Trophoblast cell (in vitro differentiated cells and primary cell): Measurements from ENCODE around the gene GTPBP1.

Experiments
- DNase-seq, 2 donors: peaks; one replicate each; pipeline ENCODE4 v3.0.0-alpha.2; 2016
- H2AFZ ChIP-seq: 2 replicates; pipeline ENCODE4 v1.6.1; 2013; ENCODE audit warnings: low read length, moderate library complexity, mild to moderate bottlenecking; ENCODE audit not compliant: insufficient read depth, poor library complexity
- H2AK5ac ChIP-seq: 2 replicates; pipeline ENCODE4 v1.6.1; 2013; ENCODE audit warnings: mild to moderate bottlenecking, low read length
- H2BK120ac ChIP-seq: 2 replicates; pipeline ENCODE4 v1.6.1; 2013; ENCODE audit warnings: low read length, mild to moderate bottlenecking, moderate library complexity; ENCODE audit not compliant: insufficient read depth, poor library complexity
- H2BK12ac ChIP-seq: 2 replicates; pipeline ENCODE4 v1.6.1; 2013; ENCODE audit warnings: mild to moderate bottlenecking, low read length, moderate library complexity
- H2BK5ac ChIP-seq: 2 replicates; pipeline ENCODE4 v1.6.1; 2013; ENCODE audit warnings: low read length, low read depth, moderate library complexity, mild to moderate bottlenecking; ENCODE audit not compliant: poor library complexity
- H3K14ac ChIP-seq: 2 replicates; pipeline ENCODE4 v1.6.1; 2013; ENCODE audit warnings: mild to moderate bottlenecking, low read length
- H3K18ac ChIP-seq: 2 replicates; pipeline ENCODE4 v1.6.1; 2013; ENCODE audit warnings: mild to moderate bottlenecking, low read length
- H3K23ac ChIP-seq: 2 replicates; pipeline ENCODE4 v1.6.1; 2013; ENCODE audit warnings: low read length
- H3K27ac ChIP-seq: 2 replicates; pipeline ENCODE4 v1.5.1; 2013; ENCODE audit warnings: low read depth, mild to moderate bottlenecking, inconsistent platforms, low read length, moderate library complexity
- H3K27me3 ChIP-seq: 2 replicates; pipeline ENCODE4 v1.6.1; 2013; ENCODE audit warnings: inconsistent platforms, mild to moderate bottlenecking, low read length, moderate library complexity; ENCODE audit not compliant: insufficient read depth
- H3K36me3 ChIP-seq, 2 experiments: 1 replicate in 1 of 2; 2 replicates in 1 of 2; pipeline ENCODE4 v1.6.1; 2013; ENCODE audit warnings: low read length in 2 of 2, mild to moderate bottlenecking in 2 of 2, moderate library complexity in 1 of 2; ENCODE audit not compliant: insufficient read depth in 2 of 2, control insufficient read depth in 1 of 2
- H3K4ac ChIP-seq: 2 replicates; pipeline ENCODE4 v1.6.1; 2013; ENCODE audit warnings: low read depth, mild to moderate bottlenecking, low read length, moderate library complexity
- H3K4me1 ChIP-seq, 2 experiments: 1 replicate in 1 of 2; 2 replicates in 1 of 2; pipeline ENCODE4 v1.6.1; 2013; ENCODE audit warnings: low read length in 2 of 2, mild to moderate bottlenecking in 2 of 2, moderate library complexity in 1 of 2; ENCODE audit not compliant: insufficient read depth in 2 of 2, control insufficient read depth in 1 of 2
- H3K4me2 ChIP-seq: 2 replicates; pipeline ENCODE4 v1.6.1; 2013; ENCODE audit warnings: inconsistent platforms, mild to moderate bottlenecking, low read length, moderate library complexity
- H3K4me3 ChIP-seq: 2 replicates; pipeline ENCODE4 v1.5.1; 2013; ENCODE audit warnings: mild to moderate bottlenecking, low read depth, low read length, inconsistent platforms
- H3K79me1 ChIP-seq: one replicate; pipeline ENCODE4 v1.6.1; 2013; ENCODE audit warnings: low read length
- H3K79me2 ChIP-seq: 2 replicates; pipeline ENCODE4 v1.6.1; 2013; ENCODE audit warnings: low read length, mild to moderate bottlenecking; ENCODE audit not compliant: control insufficient read depth, insufficient read depth, poor library complexity
- H3K9ac ChIP-seq: 2 replicates; pipeline ENCODE4 v1.6.1; 2013; ENCODE audit warnings: mild to moderate bottlenecking, low read length
- H3K9me3 ChIP-seq: 2 replicates; pipeline ENCODE4 v1.6.1; 2013; ENCODE audit warnings: low read depth, mild to moderate bottlenecking, control low read depth, inconsistent platforms, low read length; ENCODE audit not compliant: insufficient read depth
- H4K12ac ChIP-seq: 2 replicates; pipeline ENCODE4 v1.6.1; 2013; ENCODE audit warnings: low read depth, mild to moderate bottlenecking, low read length, moderate library complexity
- H4K8ac ChIP-seq: 2 replicates; pipeline ENCODE4 v1.6.1; 2013; ENCODE audit warnings: low read depth, mild to moderate bottlenecking, low read length, moderate library complexity
- H4K91ac ChIP-seq: one replicate; pipeline ENCODE4 v1.6.1; 2013; ENCODE audit warnings: low read depth, mild to moderate bottlenecking, low read length, moderate library complexity
- WGBS: extraction: QIAGEN DNeasy Blood & Tissue Kit; methylation state at CpG from one replicate; pipeline ENCODE4 v1.1.7; 2013; ENCODE audit warnings: missing lambda C conversion rate; ENCODE audit not compliant: insufficient read length, insufficient coverage; ENCODE audit errors: extremely low coverage; 5-methylcytosine and 5-hydroxymethylcytosine counted together

GTPBP1 gene

DNA sequence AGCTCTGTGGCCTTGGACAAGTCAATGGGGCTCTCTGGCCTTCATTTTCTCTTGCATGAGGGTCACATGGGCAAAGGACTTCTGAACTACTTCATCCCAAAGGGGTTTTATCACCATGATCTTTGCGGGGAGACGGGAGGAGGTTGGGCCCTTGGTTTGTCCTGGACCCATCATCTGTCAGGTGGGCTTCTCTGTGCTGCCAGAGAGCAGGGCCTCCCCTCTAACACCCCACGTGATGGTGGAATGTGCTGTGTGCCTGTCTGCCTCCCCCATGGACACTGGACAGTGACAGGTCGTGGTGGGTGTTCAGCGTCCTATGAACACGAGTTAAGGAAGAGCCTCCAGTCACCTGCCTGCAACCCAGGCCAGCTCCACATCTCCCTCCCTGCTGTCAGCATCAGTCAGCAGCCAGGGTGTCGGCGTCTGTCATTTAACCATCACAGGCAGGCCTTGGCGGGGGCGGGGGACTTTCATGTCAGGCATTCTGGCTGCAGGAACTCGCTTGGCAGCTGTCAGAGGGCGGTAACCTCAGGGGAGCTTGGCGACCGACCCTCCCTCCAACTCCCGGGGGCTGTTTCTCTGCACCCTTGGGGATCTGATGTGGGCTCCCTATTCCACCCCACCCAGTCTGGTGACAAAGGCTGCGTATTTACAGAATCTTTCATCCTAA, 52.7 kb downstream of the GTPBP1 start:
- Histone ChIP-seq H3K18ac (no peak overlapping the region), H3K36me3 (peaks cover 0 to under 1% of the 10 kb centered on the region in 2 experiments), H4K12ac (no peak overlapping the region), H3K9me3 (no peaks in the 10 kb centered on the region), H3K4me2 (no peak overlapping the region), H3K14ac (no peak overlapping the region), H4K8ac (no peak overlapping the region), H3K9ac (no peak overlapping the region), H3K79me1 (peaks cover 14% of the 10 kb centered on the region), H2AK5ac (no peak overlapping the region), H2BK12ac (no peak overlapping the region), H3K79me2 (peaks cover 9% of the 10 kb centered on the region), H2BK5ac (no peak overlapping the region), H3K4me3 (no peak overlapping the region), H3K23ac (no peak overlapping the region), H3K4me1 (peaks cover 16 to 23% of the 10 kb centered on the region in 2 experiments), H2AFZ (no peak overlapping the region), H4K91ac (no peak overlapping the region), H2BK120ac (no peak overlapping the region), H3K27me3 (no peaks in the 10 kb centered on the region), H3K27ac (no peak overlapping the region), H3K4ac (no peak overlapping the region)
- no peak for DNase-seq
- WGBS: no CpG with 5 or more reads among the region's 16 CpGs

DNA sequence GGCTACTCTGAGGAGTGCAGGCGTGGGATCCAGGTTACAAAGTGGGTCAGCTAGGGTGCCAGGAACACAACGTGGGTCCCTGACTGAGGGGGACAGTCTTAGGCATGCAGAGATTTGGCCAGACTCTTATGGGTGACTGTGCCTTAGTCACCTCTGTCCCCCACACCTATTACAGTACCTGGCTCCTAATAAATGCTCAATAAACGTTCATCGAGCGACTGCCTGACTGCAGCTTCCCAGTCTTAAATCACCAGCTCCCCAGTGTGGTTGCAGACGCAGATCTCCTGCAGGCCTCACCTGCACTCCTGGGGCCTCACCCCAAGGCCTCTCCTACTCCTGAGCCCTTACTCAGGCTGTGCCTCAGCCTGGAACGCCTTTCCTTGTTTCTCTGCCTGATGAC, 53.3 kb downstream of the GTPBP1 start:
- Histone ChIP-seq H3K4me2 (no peak overlapping the region), H3K23ac (no peak overlapping the region), H3K36me3 (no peaks in the 10 kb centered on the region), H3K18ac (no peak overlapping the region), H2BK5ac (no peak overlapping the region), H3K27me3 (no peaks in the 10 kb centered on the region), H3K4me3 (no peak overlapping the region), H2BK120ac (no peak overlapping the region), H4K8ac (no peak overlapping the region), H4K91ac (no peak overlapping the region), H2BK12ac (no peak overlapping the region), H3K9me3 (no peaks in the 10 kb centered on the region), H2AK5ac (no peak overlapping the region), H3K9ac (no peak overlapping the region), H3K4me1 (peaks cover 14 to 20% of the 10 kb centered on the region in 2 experiments), H3K79me2 (peaks cover 9% of the 10 kb centered on the region), H3K27ac (no peak overlapping the region), H2AFZ (no peak overlapping the region), H3K14ac (no peak overlapping the region), H3K79me1 (peaks cover 13% of the 10 kb centered on the region), H4K12ac (no peak overlapping the region), H3K4ac (no peak overlapping the region)
- no CpG with 5 or more reads among the region's 7 CpGs for WGBS
- no peak for DNase-seq

DNA sequence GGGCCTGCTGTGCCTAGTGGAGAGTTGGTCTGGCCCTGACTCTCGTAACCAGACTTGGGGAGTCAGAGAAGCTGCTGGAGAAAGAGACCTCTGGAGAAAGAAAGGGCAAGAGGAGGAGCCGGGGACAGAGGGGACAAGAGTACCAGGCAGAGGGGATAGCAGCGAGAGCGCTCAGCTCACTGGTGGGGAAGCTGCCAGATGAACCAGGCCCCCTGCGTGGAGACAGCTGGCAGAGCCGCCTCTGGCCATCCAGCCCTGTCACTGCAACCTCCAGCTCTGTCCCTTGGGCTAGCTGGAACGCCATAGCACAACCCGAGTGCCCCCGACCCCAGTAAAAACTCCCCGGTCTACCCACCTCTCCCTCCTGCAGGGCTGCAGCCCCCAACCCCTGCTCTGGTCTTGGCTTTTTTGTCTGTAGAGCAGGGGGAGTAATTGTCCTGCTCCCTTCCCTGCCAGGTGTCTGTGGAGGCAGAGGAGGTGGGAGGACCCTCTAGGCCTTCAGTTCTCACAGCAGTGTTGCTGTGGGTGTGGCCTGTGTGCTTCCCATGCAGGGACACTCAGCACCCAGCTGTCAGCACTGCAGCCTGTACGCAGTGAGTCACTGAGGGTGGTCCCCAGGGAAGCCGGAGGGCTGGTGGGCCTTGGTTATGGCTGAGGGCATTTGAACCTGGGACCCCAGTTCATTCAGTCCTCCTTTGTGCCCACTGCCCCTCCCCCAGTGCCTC, 54.9 kb downstream of the GTPBP1 start:
- H3K79me1 ChIP-seq: peaks cover 5% of the 10 kb centered on the region
- H3K27ac ChIP-seq: no peak overlapping the region
- no peak overlapping the region for H3K23ac ChIP-seq
- no peak overlapping the region for H2BK120ac ChIP-seq
- H4K12ac ChIP-seq: no peak overlapping the region
- H3K4me3 ChIP-seq: no peak overlapping the region
- H2BK5ac ChIP-seq: no peak overlapping the region
- H3K79me2 ChIP-seq: peaks cover 4% of the 10 kb centered on the region
- H3K4me1 ChIP-seq: peaks cover 8 to 9% of the 10 kb centered on the region in 2 experiments
- no peak overlapping the region for H2AFZ ChIP-seq
- no peaks in the 10 kb centered on the region for H3K27me3 ChIP-seq
- H3K14ac ChIP-seq: no peak overlapping the region
- DNase-seq: no peak
- no CpG with 5 or more reads among the region's 12 CpGs for WGBS
- no peak overlapping the region for H4K91ac ChIP-seq
- no peaks in the 10 kb centered on the region for H3K36me3 ChIP-seq
- no peak overlapping the region for H3K4ac ChIP-seq
- H2BK12ac ChIP-seq: no peak overlapping the region
- no peaks in the 10 kb centered on the region for H3K9me3 ChIP-seq
- no peak overlapping the region for H3K9ac ChIP-seq
- no peak overlapping the region for H3K4me2 ChIP-seq
- H4K8ac ChIP-seq: no peak overlapping the region
- H2AK5ac ChIP-seq: no peak overlapping the region
- H3K18ac ChIP-seq: no peak overlapping the region

GRCh38 chr22:38761202-38762162, 55.7 kb downstream of the GTPBP1 start:
- Histone ChIP-seq H4K12ac (no peak overlapping the region), H3K79me2 (no peaks in the 10 kb centered on the region), H2BK12ac (no peak overlapping the region), H3K4me3 (peak overlapping the region; percentile 25), H3K4ac (no peak overlapping the region), H3K18ac (no peak overlapping the region), H4K8ac (no peak overlapping the region), H4K91ac (no peak overlapping the region), H3K14ac (no peak overlapping the region), H3K79me1 (no peaks in the 10 kb centered on the region), H2BK5ac (no peak overlapping the region), H3K23ac (no peak overlapping the region), H2AK5ac (no peak overlapping the region), H2BK120ac (no peak overlapping the region), H2AFZ (no peak overlapping the region), H3K27me3 (no peaks in the 10 kb centered on the region), H3K9me3 (no peaks in the 10 kb centered on the region), H3K4me2 (no peak overlapping the region), H3K27ac (no peak overlapping the region), H3K36me3 (no peaks in the 10 kb centered on the region), H3K4me1 (peaks cover 5% of the 10 kb centered on the region in 2 experiments), H3K9ac (no peak overlapping the region)
- DNase-seq: peak in 1 of 2 donors; percentile 65
- 100% methylated on average over 4 of the region's 20 CpGs for WGBS
